H1 (cell line): ENCODE results near the gene PIGS. TPM values are rescaled to one million over a fixed set of nuclear protein-coding genes. Genes with fewer than 3 reads are reported as not detected.

Source experiments
- CTCF ChIA-PET: fragments of 300-600 bp; sonication (Branson Sonifier 250); formaldehyde crosslinking; loops from one replicate; lab custom pipeline; 2021; ENCODE audit not compliant: partially characterized antibody; lab: Charles Lee
- POLR2A ChIA-PET: fragments of 300-600 bp; sonication (Branson Sonifier 250); formaldehyde crosslinking; loops from one replicate; lab custom pipeline; 2021; ENCODE audit warnings: inconsistent platforms; ENCODE audit not compliant: partially characterized antibody; lab: Charles Lee
- DNase-seq, 2 experiments: peaks; one replicate each; pipeline versions ENCODE4 v3.0.0 to v3.0.0-alpha.2; 2010 to 2022; ENCODE audit warnings: low spot score in 2 of 2, low read depth in 1 of 2, mixed read lengths in 1 of 2
- FAIRE-seq: peaks from 2 replicates; lab custom pipeline; 2011; peaks lifted over from hg19 to GRCh38; lab: Jason Lieb, UNC
- H2AFZ ChIP-seq: 2 replicates; pipeline ENCODE4 v1.8.1; 2012; ENCODE audit warnings: low read length, inconsistent platforms
- H2AK5ac ChIP-seq: 2 replicates; pipeline ENCODE4 v1.6.1; 2013; ENCODE audit warnings: low read depth, low read length
- H2BK120ac ChIP-seq: replicated peaks from 2 replicates; pipeline ENCODE3; 2013; ENCODE audit warnings: low read depth, low read length, inconsistent platforms
- H2BK12ac ChIP-seq: 2 replicates; pipeline ENCODE4 v1.6.1; 2013; ENCODE audit warnings: low read depth, low read length
- H2BK15ac ChIP-seq: 2 replicates; pipeline ENCODE4 v1.6.1; 2013; ENCODE audit warnings: low read length
- H2BK20ac ChIP-seq: 2 replicates; pipeline ENCODE4 v1.6.1; 2013; ENCODE audit warnings: low read length
- H2BK5ac ChIP-seq: 2 replicates; pipeline ENCODE4 v1.6.1; 2013; ENCODE audit warnings: low read depth, low read length
- H3K14ac ChIP-seq: 2 replicates; pipeline ENCODE4 v1.6.1; 2013; ENCODE audit warnings: inconsistent platforms; ENCODE audit not compliant: insufficient read length
- H3K18ac ChIP-seq: 2 replicates; pipeline ENCODE4 v1.6.1; 2013; ENCODE audit warnings: low read length; ENCODE audit errors: extremely low read depth
- H3K23ac ChIP-seq: 2 replicates; pipeline ENCODE4 v1.6.1; 2013; ENCODE audit warnings: inconsistent platforms; ENCODE audit not compliant: insufficient read length
- H3K23me2 ChIP-seq: 2 replicates; pipeline ENCODE4 v1.6.1; 2013; ENCODE audit warnings: low read depth, low read length
- H3K27ac ChIP-seq: 2 replicates; pipeline ENCODE4 v1.6.1; 2011; ENCODE audit warnings: low read depth, low read length, inconsistent platforms
- H3K27me3 ChIP-seq, 4 experiments: replicated peaks in 1 of 4; 1 replicate in 1 of 4; 2 replicates in 3 of 4; pipeline versions ENCODE4 v1.6.1 to v1.8.1; 2011 to 2013; ENCODE audit warnings: low read length in 3 of 4, mild to moderate bottlenecking in 3 of 4, inconsistent platforms in 2 of 4, mixed read lengths in 2 of 4, moderate library complexity in 1 of 4; ENCODE audit not compliant: control insufficient read depth in 3 of 4, insufficient read depth in 3 of 4; ENCODE audit errors: extremely low read depth in 1 of 4
- H3K36me3 ChIP-seq, 4 experiments: 2 replicates each; pipeline versions ENCODE4 v1.6.1 to v1.8.1; 2011 to 2013; ENCODE audit warnings: mild to moderate bottlenecking in 4 of 4, low read length in 3 of 4, moderate library complexity in 2 of 4, control low read depth in 1 of 4, inconsistent platforms in 1 of 4; ENCODE audit not compliant: insufficient read depth in 4 of 4, control insufficient read depth in 2 of 4
- H3K4ac ChIP-seq: replicated peaks from 2 replicates; pipeline ENCODE3; 2013; ENCODE audit warnings: low read length, low read depth, mixed read lengths, inconsistent platforms; ENCODE audit not compliant: insufficient read length
- H3K4me1 ChIP-seq, 4 experiments: replicated peaks in 1 of 4; 1 replicate in 1 of 4; 2 replicates in 3 of 4; pipeline versions ENCODE4 v1.6.1 to v1.8.1; 2011 to 2013; ENCODE audit warnings: low read length in 3 of 4, inconsistent platforms in 2 of 4, mixed read lengths in 1 of 4; ENCODE audit not compliant: insufficient read depth in 4 of 4, control insufficient read depth in 3 of 4
- H3K4me2 ChIP-seq, 2 experiments: 2 replicates each; pipeline versions ENCODE4 v1.6.1 to v1.8.1; 2011 to 2013; ENCODE audit warnings: low read depth in 2 of 2, low read length in 2 of 2, control low read depth in 1 of 2, inconsistent platforms in 1 of 2, mild to moderate bottlenecking in 1 of 2; ENCODE audit not compliant: insufficient read depth in 1 of 2
- H3K4me3 ChIP-seq, 4 experiments: fragments of 200-600, 300-600 bp in 1 of 4; sonication (generic), shearing (Covaris generic), sonication (Bioruptor Twin) in 1 of 4; 2 replicates each; pipeline versions ENCODE4 v1.5.1 to v1.8.1; 2011 to 2016; ENCODE audit warnings: low read length in 4 of 4, low read depth in 3 of 4, control low read depth in 2 of 4, inconsistent platforms in 2 of 4, mild to moderate bottlenecking in 2 of 4, mixed read lengths in 1 of 4, moderate library complexity in 1 of 4; ENCODE audit not compliant: insufficient read depth in 2 of 4; ENCODE audit errors: extremely low read depth in 1 of 4
- H3K56ac ChIP-seq: replicated peaks from 2 replicates; pipeline ENCODE3; 2013; ENCODE audit warnings: low read depth, mild to moderate bottlenecking, mixed read lengths, low read length, inconsistent platforms; ENCODE audit not compliant: insufficient read length
- H3K79me1 ChIP-seq: 2 replicates; pipeline ENCODE4 v1.6.1; 2013; ENCODE audit warnings: low read depth, low read length, control low read depth
- H3K79me2 ChIP-seq, 2 experiments: 2 replicates each; pipeline versions ENCODE4 v1.6.1 to v1.8.1; 2012 to 2013; ENCODE audit warnings: low read length in 2 of 2, mild to moderate bottlenecking in 2 of 2, inconsistent platforms in 1 of 2; ENCODE audit not compliant: insufficient read depth in 2 of 2, control insufficient read depth in 1 of 2
- H3K9ac ChIP-seq, 4 experiments: replicated peaks in 1 of 4; 1 replicate in 1 of 4; 2 replicates in 3 of 4; pipeline versions ENCODE4 v1.6.1 to v1.8.1; 2011 to 2013; ENCODE audit warnings: low read depth in 3 of 4, low read length in 3 of 4, control low read depth in 2 of 4, mild to moderate bottlenecking in 2 of 4, moderate library complexity in 2 of 4, inconsistent platforms in 1 of 4; ENCODE audit errors: extremely low read depth in 1 of 4
- H3K9me3 ChIP-seq, 2 experiments: 2 replicates each; pipeline versions ENCODE4 v1.6.1 to v1.8.1; 2012 to 2013; ENCODE audit warnings: mild to moderate bottlenecking in 2 of 2, moderate library complexity in 2 of 2, control low read depth in 1 of 2, inconsistent platforms in 1 of 2, low read depth in 1 of 2, low read length in 1 of 2, mixed read lengths in 1 of 2; ENCODE audit not compliant: insufficient read depth in 2 of 2
- H4K20me1 ChIP-seq, 2 experiments: replicated peaks in 1 of 2; 2 replicates each; pipeline versions ENCODE3 to v1.8.1; 2011 to 2013; ENCODE audit warnings: inconsistent platforms in 2 of 2, low read length in 2 of 2, mild to moderate bottlenecking in 1 of 2; ENCODE audit not compliant: insufficient read depth in 2 of 2, control insufficient read depth in 1 of 2
- H4K5ac ChIP-seq: 2 replicates; pipeline ENCODE4 v1.6.1; 2013; ENCODE audit warnings: low read length, low read depth, mixed read lengths, inconsistent platforms; ENCODE audit not compliant: insufficient read length
- H4K8ac ChIP-seq: 2 replicates; pipeline ENCODE4 v1.8.0; 2013; ENCODE audit warnings: mild to moderate bottlenecking, moderate library complexity, low read length, inconsistent platforms; ENCODE audit not compliant: insufficient read depth; ENCODE audit errors: extremely low read depth
- H4K91ac ChIP-seq: replicated peaks from 2 replicates; pipeline ENCODE3; 2013; ENCODE audit warnings: low read length, mixed read lengths, inconsistent platforms; ENCODE audit not compliant: insufficient read length
- BRCA1 ChIP-seq: IDR thresholded peaks from 2 replicates; pipeline ENCODE4 v1.6.1; 2012; ENCODE audit warnings: low read depth, low read length, improper control_type of control experiment
- CBX5 ChIP-seq: fragments of 300-800, 300-1000 bp; sonication (generic); IDR thresholded peaks from 2 replicates; pipeline ENCODE4 v1.7.1; 2016; ENCODE audit warnings: antibody characterized with exemption, low read length, low read depth
- KDM5A ChIP-seq: fragments of 200-600 bp; IDR thresholded peaks from 2 replicates; pipeline ENCODE4 v1.7.1; 2012; ENCODE audit warnings: mild to moderate bottlenecking, low read length, inconsistent platforms, mixed read lengths
- RXRA ChIP-seq: IDR thresholded peaks from 2 replicates; pipeline ENCODE4 v1.6.1; 2011; ENCODE audit warnings: low read depth, mild to moderate bottlenecking, low read length, moderate library complexity; ENCODE audit not compliant: insufficient read depth
- SAP30 ChIP-seq: fragments of 300-600 bp; sonication (generic); IDR thresholded peaks from 2 replicates; pipeline ENCODE4 v1.7.1; 2012; ENCODE audit warnings: low read length, moderate library complexity, mild to moderate bottlenecking, inconsistent platforms; ENCODE audit not compliant: insufficient read depth, insufficient replicate concordance
- SP1 ChIP-seq: IDR thresholded peaks from 2 replicates; pipeline ENCODE4 v1.6.1; 2011; ENCODE audit warnings: low read depth, low read length
- TAF7 ChIP-seq: optimal IDR thresholded peaks from 2 replicates; pipeline ENCODE3; 2011; ENCODE audit warnings: low read depth, mild to moderate bottlenecking, inconsistent platforms, low read length, moderate library complexity, borderline replicate concordance
- TBP ChIP-seq: IDR thresholded peaks from 2 replicates; pipeline ENCODE4 v1.6.1; 2011; ENCODE audit warnings: low read depth, low read length, improper control_type of control experiment
- WGBS, 2 experiments: shearing (Covaris generic) in 1 of 2; methylation state at CpG; one replicate each; pipeline versions ENCODE4 v1.1.6 to v1.1.7; 2013 to 2015; ENCODE audit warnings: low lambda C conversion rate in 2 of 2, mixed read lengths in 2 of 2, inconsistent platforms in 1 of 2, low coverage in 1 of 2, missing lambda C conversion rate in 1 of 2; ENCODE audit not compliant: insufficient replicate concordance in 2 of 2, insufficient coverage in 1 of 2, insufficient read length in 1 of 2; ENCODE audit errors: extremely low coverage in 1 of 2, missing lambda C conversion rate in 1 of 2; 5-methylcytosine and 5-hydroxymethylcytosine counted together
- polyA plus RNA-seq, 7 experiments: library from polyadenylated mRNA; depleted of rRNA in 3 of 7; stranded (reverse) in 5 of 7; unstranded in 2 of 7; fragments of >200 nt in 5 of 7; fragments of 200-250 nt in 2 of 7; gene quantifications; 1 replicate in 5 of 7; 2 replicates in 1 of 7; 4 replicates in 1 of 7; pipeline versions ENCODE4 v1.2.1 to v1.2.3, GENCODE V29; 2011 to 2013; ENCODE audit warnings: missing spikeins in 2 of 7, mixed read lengths in 2 of 7
- total RNA-seq: library from RNA; stranded (reverse); fragmentation: NEBNext Ultra II Directional; extraction: Animal tissue kit (Norgen Biotek cat#: 25700); gene quantifications from 2 replicates; pipeline ENCODE4 v1.2.1, GENCODE V29; 2021

The PIGS gene
- total and polyA plus RNA-seq, 2 of the 8 experiments (the other 6 are each of a cell fraction or from before 2014, with no cell fraction given), result 44.3 to 50.6 TPM

DNA sequence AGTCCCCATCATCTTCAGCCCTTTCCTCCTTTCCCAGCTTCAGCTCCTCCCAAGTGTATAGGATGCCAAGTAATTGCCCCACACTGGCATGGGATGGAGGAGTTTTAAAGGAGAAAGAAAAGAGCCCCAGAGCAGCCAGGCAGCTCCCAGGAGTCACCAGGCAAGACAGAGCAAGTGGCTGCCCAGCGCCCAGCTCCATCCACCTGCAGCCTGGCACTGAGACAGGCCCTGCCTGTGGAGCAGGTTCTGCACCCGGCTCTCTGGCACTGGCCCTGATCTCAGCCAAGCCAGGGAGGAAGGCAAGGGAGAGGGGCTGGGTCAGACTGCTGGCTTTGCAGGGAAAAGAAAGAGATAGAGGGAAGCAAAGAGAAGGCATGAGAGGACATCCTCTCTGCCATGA is 43.5 kb downstream of the PIGS start:
- POLR2A ChIA-PET, result interaction anchor here (1.5 kb wide), 1 partner anchor 14 kb away, joined by 4 read pairs; no protein-coding TSS in a partner anchor
- 80% methylated on average over 1 of the region's 2 CpGs; no CpG with 5 or more reads in 1 of the 2 experiments for WGBS, 2 experiments

More for the DNA sequence above, 43.5 kb downstream of the PIGS start:
- no peak for FAIRE-seq
- no peak overlapping the region for H3K27ac ChIP-seq
- H3K79me1 ChIP-seq, result no peaks in the 10 kb centered on the region
- H2BK5ac ChIP-seq, result no peak overlapping the region
- DNase-seq, result no peak
- H3K4ac ChIP-seq, result no peak overlapping the region
- H3K4me2 ChIP-seq, result no peak overlapping the region
- H3K9ac ChIP-seq, result no peak overlapping the region
- no peak overlapping the region for H2AK5ac ChIP-seq
- no peak overlapping the region for H2BK15ac ChIP-seq
- no peak overlapping the region for H4K8ac ChIP-seq
- H2BK120ac ChIP-seq, result no peak overlapping the region
- no peak overlapping the region for H4K5ac ChIP-seq
- peaks cover 0 to 3% (median 0%) of the 10 kb centered on the region in 4 experiments; a peak in 2 of 7 replicates for H3K4me1 ChIP-seq
- no peak overlapping the region for H2AFZ ChIP-seq
- no peak overlapping the region for H3K23ac ChIP-seq
- H4K20me1 ChIP-seq, result no peaks in the 10 kb centered on the region
- H3K14ac ChIP-seq, result no peak overlapping the region
- CTCF ChIA-PET, result interaction anchor here (0.5 to 5.9 kb wide), 5 partner anchors 12 to 504 kb away, joined by 3 to 45 read pairs (median 4); no protein-coding TSS in a partner anchor
- H3K23me2 ChIP-seq, result no peaks in the 10 kb centered on the region
- no peak overlapping the region for H2BK12ac ChIP-seq
- H3K9me3 ChIP-seq, result no peaks in the 10 kb centered on the region
- no peak overlapping the region for H3K4me3 ChIP-seq
- TF ChIP-seq BRCA1 (no peak), TBP (no peak), SAP30 (no peak), SP1 (no peak), CBX5 (no peak), TAF7 (no peak), RXRA (no peak), KDM5A (no peak)
- no peaks in the 10 kb centered on the region for H3K27me3 ChIP-seq
- no peak overlapping the region for H2BK20ac ChIP-seq
- no peak overlapping the region for H4K91ac ChIP-seq
- no peak overlapping the region for H3K56ac ChIP-seq
- H3K79me2 ChIP-seq, result no peaks in the 10 kb centered on the region
- no peaks in the 10 kb centered on the region for H3K36me3 ChIP-seq
- no peak overlapping the region for H3K18ac ChIP-seq
